ENCODE measurements around the gene C4orf51. TPM values are rescaled to one million over a fixed set of nuclear protein-coding genes. Genes with fewer than 3 reads are reported as not detected.

The C4orf51 gene
- total RNA-seq (2022; extraction: Qiagen RNA extraction; ENCODE audit: low read depth) = not detected in 5 replicates

DNA sequence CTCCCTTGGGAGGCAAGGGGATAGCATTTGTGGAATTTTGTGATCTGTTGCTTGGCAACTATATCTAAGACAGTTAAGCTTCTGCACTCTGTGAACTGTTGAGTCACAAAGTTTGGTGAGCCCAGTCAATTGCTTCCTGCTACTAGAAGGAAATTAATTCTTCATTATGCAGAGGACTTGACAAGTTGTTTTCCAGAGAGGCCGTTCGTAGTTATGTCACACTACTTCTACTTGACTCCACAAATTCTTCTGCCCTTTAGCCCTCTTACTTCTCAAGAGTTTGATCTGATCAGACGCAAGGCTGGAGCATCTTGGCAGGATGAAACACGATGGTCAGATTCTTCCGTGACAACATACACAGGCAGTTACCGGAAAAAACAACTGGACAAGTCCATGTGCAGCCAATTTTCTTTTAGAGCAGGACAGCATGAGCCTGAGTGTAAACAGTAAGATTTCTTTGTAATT, at the start of gene C4orf51:
Gene C4orf51, plus strand, starts transcription at position 156 of the 465 bp plus-strand sequence. Its CDS starts 58 bp downstream, at position 214.

Other genes starting within 250 kb of the C4orf51 start
- 10.2 to 11.2 TPM (median 10.8 TPM) in 5 replicates for gene SMAD1, start 198.3 kb upstream of the C4orf51 start, total RNA-seq (2022; extraction: Qiagen RNA extraction; ENCODE audit: low read depth)
- 1.4 to 2.3 TPM (median 1.6 TPM) in 5 replicates for gene MMAA, start 60.8 kb upstream of the C4orf51 start, total RNA-seq (2022; extraction: Qiagen RNA extraction; ENCODE audit: low read depth)